HG03060 (cell line): ENCODE measurements around the gene CKS1B.

Experiments
- ATAC-seq: cut with Tn5 transposase; IDR thresholded peaks from one replicate; pipeline ENCODE4 v1.9.1; 2021; ENCODE audit warnings: low read depth, moderate number of reproducible peaks; ENCODE audit not compliant: unreplicated experiment

The CKS1B gene

GRCh38 chr1:155026588-155026987 is 52.1 kb downstream of the CKS1B start:
- ATAC-seq: no peak
